HEK293 (cell line): Measurements from ENCODE around the gene TSPO.

Experiments
- CTCF ChIP-seq: fragments of 450-650 bp; formaldehyde crosslinking; IDR thresholded peaks from 2 replicates; pipeline ENCODE4 v1.5.1; 2016; ENCODE audit warnings: missing biosample characterization, missing genetic modification characterization
- KLF1 ChIP-seq: fragments of 450-650 bp; formaldehyde crosslinking; IDR thresholded peaks from 2 replicates; pipeline ENCODE4 v1.5.1; 2016; ENCODE audit warnings: missing biosample characterization, missing genetic modification characterization
- SP7 ChIP-seq: fragments of 450-650 bp; formaldehyde crosslinking; IDR thresholded peaks from 2 replicates; pipeline ENCODE4 v1.5.1; 2016; ENCODE audit warnings: missing biosample characterization, missing genetic modification characterization
- ZBTB7A ChIP-seq: fragments of 450-650 bp; formaldehyde crosslinking; IDR thresholded peaks from 2 replicates; pipeline ENCODE4 v1.5.1; 2016; ENCODE audit warnings: low read depth, missing biosample characterization, missing genetic modification characterization
- ZNF221 ChIP-seq: fragments of 450-650 bp; formaldehyde crosslinking; IDR thresholded peaks from 2 replicates; pipeline ENCODE4 v1.5.1; 2017; ENCODE audit warnings: missing biosample characterization, missing genetic modification characterization, borderline replicate concordance

DNA sequence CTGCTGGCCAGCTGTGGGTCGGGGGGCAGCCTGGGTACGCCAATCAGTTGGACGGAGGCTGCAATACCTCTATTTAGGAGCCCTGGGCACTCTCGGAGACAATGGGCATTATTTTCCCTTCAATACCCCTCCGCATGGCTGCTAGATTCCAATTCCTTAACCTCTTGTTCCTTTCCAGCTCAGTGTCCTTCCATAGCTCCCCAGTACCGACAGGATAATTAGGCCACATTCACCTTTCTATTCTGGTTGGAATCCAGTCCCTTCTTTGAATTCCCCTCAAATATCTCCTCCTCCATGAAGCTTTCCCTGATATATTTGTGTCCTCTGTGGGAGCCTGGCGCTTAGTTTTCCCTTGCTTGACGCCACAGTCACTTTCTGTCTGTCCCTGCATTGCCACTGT lies 45.1 kb upstream of the TSPO start:
- TF ChIP-seq CTCF (no peak), KLF1 (tag by site-specific recombination) (no peak), ZBTB7A (tag by site-specific recombination) (no peak), ZNF221 (no peak), SP7 (tag by site-specific recombination) (no peak)
